SW480 (cell line): ENCODE measurements around the gene MATR3.
"Not testable (repeated sequence)": the region's sequence is repeated elsewhere in the genome, so short reads cannot be mapped to it uniquely, and the experiment has no call there.

Experiments used
- DNase-seq: peaks from one replicate; pipeline ENCODE4 v3.0.0-alpha.2; 2016; ENCODE audit warnings: low spot score

Gene MATR3

GRCh38 chr5:139354186-139354585 is 60.6 kb downstream of the MATR3 start:
- DNase-seq: no peak

- not testable (repeated sequence) for DNase-seq
Observed at GRCh38 chr5:139355900-139356299, 62.4 kb downstream of the MATR3 start.

- no peak for DNase-seq
Observed at GRCh38 chr5:139358064-139358463, 64.5 kb downstream of the MATR3 start.

- DNase-seq: no peak
Observed at GRCh38 chr5:139360384-139360783, 66.8 kb downstream of the MATR3 start.

GRCh38 chr5:139361835-139362429 is 68.4 kb downstream of the MATR3 start:
- no peak for DNase-seq

- no peak for DNase-seq
Observed at GRCh38 chr5:139363937-139364336, 70.4 kb downstream of the MATR3 start.

- DNase-seq: no peak
Observed at GRCh38 chr5:139364466-139364865, 70.9 kb downstream of the MATR3 start.

GRCh38 chr5:139368613-139369012 is 75.1 kb downstream of the MATR3 start:
- DNase-seq: no peak

- DNase-seq: no peak
Observed at GRCh38 chr5:139369181-139369580, 75.6 kb downstream of the MATR3 start.

- no peak for DNase-seq
Observed at GRCh38 chr5:139371482-139372435, 78.2 kb downstream of the MATR3 start.

GRCh38 chr5:139374909-139375308 is 81.4 kb downstream of the MATR3 start:
- DNase-seq: no peak

- no peak for DNase-seq
Observed at GRCh38 chr5:139376364-139376763, 82.8 kb downstream of the MATR3 start.

- DNase-seq: no peak
Observed at GRCh38 chr5:139377226-139377625, 83.7 kb downstream of the MATR3 start.

GRCh38 chr5:139378101-139378825 is 84.7 kb downstream of the MATR3 start:
- no peak for DNase-seq

GRCh38 chr5:139378941-139379361 is 85.4 kb downstream of the MATR3 start:
- no peak for DNase-seq

- DNase-seq: no peak
Observed at GRCh38 chr5:139379626-139380449, 86.3 kb downstream of the MATR3 start.
